ENCODE data around the gene TMEM87A.

TMEM87A gene

GRCh38 chr15:42282926-42283325 is 9.7 kb upstream of the TMEM87A start:
- TF ChIP-seq MYC (IDR thresholded peaks at IDR 0.05; ENCODE audit: low read depth, low read length) (no peak), POLR2A (IDR thresholded peaks at IDR 0.05; ENCODE audit: extremely low read depth, insufficient read length) (no peak), MAX (IDR thresholded peaks at IDR 0.05; ENCODE audit: low read depth, low read length) (no peak), CTCF (IDR thresholded peaks at IDR 0.05; ENCODE audit: low read depth, low read length) (no peak)
- no peak for DNase-seq (ENCODE audit: low read depth)
- H3K4me3 ChIP-seq (ENCODE audit: low read depth, low read length) = no peak overlapping the region

DNA sequence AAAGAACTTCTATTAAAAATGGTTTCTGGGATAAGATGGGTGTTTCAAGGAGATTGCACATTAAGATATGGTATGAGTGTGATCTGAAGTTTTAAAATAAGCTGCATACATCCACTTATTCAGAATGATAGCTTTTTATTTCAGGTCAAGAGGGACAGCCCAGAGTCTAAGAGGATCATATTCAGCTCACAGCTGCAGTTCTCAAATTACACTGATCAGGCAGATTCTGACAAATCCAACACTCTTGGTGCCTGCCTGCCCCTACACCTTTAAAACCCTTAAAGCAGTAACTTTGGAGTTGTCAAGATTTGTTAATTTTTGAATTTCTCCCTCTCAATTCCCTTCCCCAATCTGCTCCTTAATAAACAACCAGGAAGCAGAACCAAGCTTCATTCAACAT is 9.1 kb upstream of the TMEM87A start:
- DNase-seq (ENCODE audit: low read depth) = no peak
- TF ChIP-seq MYC (IDR thresholded peaks at IDR 0.05; ENCODE audit: low read depth, low read length) = no peak
- TF ChIP-seq POLR2A (IDR thresholded peaks at IDR 0.05; ENCODE audit: extremely low read depth, insufficient read length) = no peak
- TF ChIP-seq CTCF (IDR thresholded peaks at IDR 0.05; ENCODE audit: low read depth, low read length) = no peak
- no peak for TF ChIP-seq MAX (IDR thresholded peaks at IDR 0.05; ENCODE audit: low read depth, low read length)
- no peak overlapping the region for H3K4me3 ChIP-seq (ENCODE audit: low read depth, low read length)

DNA sequence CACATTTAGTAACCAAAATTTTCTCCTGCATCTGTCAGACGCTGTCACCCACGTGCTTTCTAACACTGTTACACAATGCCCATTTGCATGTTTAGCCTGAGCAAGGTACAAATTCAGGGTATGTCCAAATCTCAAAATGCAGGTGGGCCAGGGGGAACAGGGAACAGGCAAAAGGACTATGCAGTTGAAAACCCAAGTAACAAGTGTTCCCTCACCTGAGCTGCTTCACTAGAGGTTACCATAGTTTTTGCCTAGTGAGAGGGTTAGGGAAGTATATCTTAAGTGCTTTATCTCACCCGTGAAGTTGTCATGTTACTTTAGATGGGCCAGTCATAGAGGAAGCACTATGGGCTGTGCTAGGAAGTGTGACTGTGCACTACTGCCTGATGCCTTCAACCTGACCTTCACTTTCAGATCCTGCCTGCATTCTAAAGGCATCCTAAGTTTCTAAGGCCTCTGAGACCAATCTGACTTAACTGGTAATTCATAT is 6.0 kb upstream of the TMEM87A start:
- TF ChIP-seq MAX (IDR thresholded peaks at IDR 0.05; ENCODE audit: low read depth, low read length) (peak; percentile 95), CTCF (IDR thresholded peaks at IDR 0.05; ENCODE audit: low read depth, low read length) (no peak)
- peak; percentile 52 for DNase-seq (ENCODE audit: low read depth)
- no peak overlapping the region for H3K4me3 ChIP-seq (ENCODE audit: low read depth, low read length)

- H3K4me3 ChIP-seq (ENCODE audit: low read depth, low read length) = no peak overlapping the region
- TF ChIP-seq MYC (IDR thresholded peaks at IDR 0.05; ENCODE audit: low read depth, low read length) (no peak), MAX (IDR thresholded peaks at IDR 0.05; ENCODE audit: low read depth, low read length) (no peak), POLR2A (IDR thresholded peaks at IDR 0.05; ENCODE audit: extremely low read depth, insufficient read length) (no peak), CTCF (IDR thresholded peaks at IDR 0.05; ENCODE audit: low read depth, low read length) (no peak)
These were observed 3.5 kb upstream of the TMEM87A start for GRCh38 chr15:42276762-42277161.

GRCh38 chr15:42275780-42276391 is 2.7 kb upstream of the TMEM87A start:
- peak; percentile 46 for DNase-seq (ENCODE audit: low read depth)
- TF ChIP-seq MYC (IDR thresholded peaks at IDR 0.05; ENCODE audit: low read depth, low read length) (no peak), CTCF (IDR thresholded peaks at IDR 0.05; ENCODE audit: low read depth, low read length) (no peak), MAX (IDR thresholded peaks at IDR 0.05; ENCODE audit: low read depth, low read length) (no peak), POLR2A (IDR thresholded peaks at IDR 0.05; ENCODE audit: extremely low read depth, insufficient read length) (no peak)
- H3K4me3 ChIP-seq (ENCODE audit: low read depth, low read length) = peak overlapping the region; percentile 84

More at GRCh38 chr15:42276762-42277161, 3.5 kb upstream of the TMEM87A start:
- no peak for DNase-seq (ENCODE audit: low read depth)

Measured in NB4 (cell line).